ENCODE measurements around the gene POLE4.

DNA sequence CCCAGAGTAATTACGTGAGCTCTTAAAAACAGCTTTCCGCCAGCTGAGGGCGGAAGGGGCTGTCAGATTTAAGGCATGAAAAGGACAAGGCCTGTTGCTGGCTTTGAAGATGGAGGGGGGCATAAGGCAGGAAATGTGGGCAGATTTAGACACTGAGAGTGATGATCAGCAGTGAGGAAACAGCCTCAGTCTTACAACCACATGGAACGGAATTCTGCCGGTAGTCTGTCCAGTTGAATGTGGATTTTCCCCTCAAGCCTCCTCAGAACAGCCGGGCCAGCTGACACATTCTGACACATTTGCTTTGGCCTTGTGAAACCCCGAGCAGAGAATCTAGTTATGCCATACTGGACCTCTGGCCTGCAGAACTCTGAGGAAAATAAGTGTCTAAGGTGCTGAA is 16.6 kb downstream of the POLE4 start:
- TF ChIP-seq, protein P1, sequence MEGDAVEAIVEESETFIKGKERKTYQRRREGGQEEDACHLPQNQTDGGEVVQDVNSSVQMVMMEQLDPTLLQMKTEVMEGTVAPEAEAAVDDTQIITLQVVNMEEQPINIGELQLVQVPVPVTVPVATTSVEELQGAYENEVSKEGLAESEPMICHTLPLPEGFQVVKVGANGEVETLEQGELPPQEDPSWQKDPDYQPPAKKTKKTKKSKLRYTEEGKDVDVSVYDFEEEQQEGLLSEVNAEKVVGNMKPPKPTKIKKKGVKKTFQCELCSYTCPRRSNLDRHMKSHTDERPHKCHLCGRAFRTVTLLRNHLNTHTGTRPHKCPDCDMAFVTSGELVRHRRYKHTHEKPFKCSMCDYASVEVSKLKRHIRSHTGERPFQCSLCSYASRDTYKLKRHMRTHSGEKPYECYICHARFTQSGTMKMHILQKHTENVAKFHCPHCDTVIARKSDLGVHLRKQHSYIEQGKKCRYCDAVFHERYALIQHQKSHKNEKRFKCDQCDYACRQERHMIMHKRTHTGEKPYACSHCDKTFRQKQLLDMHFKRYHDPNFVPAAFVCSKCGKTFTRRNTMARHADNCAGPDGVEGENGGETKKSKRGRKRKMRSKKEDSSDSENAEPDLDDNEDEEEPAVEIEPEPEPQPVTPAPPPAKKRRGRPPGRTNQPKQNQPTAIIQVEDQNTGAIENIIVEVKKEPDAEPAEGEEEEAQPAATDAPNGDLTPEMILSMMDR (conservative IDR thresholded peaks at IDR 0.05 in 1 of 2, IDR thresholded peaks at IDR 0.05 in 1 of 2; ENCODE audit: low read depth in 1 of 2, low read length in 2 of 2): no peak
- no peak for TF ChIP-seq EZH2 (IDR thresholded peaks at IDR 0.05; ENCODE audit: low read length, missing control alignments)

Data from fibroblast of lung (primary cell).